Fibroblast of lung (primary cell): ENCODE measurements around the gene STMN3. TPM values are rescaled to one million over a fixed set of nuclear protein-coding genes. Genes with fewer than 3 reads are reported as not detected.
"Not testable (repeated sequence)": the region's sequence is repeated elsewhere in the genome, so short reads cannot be mapped to it uniquely, and the experiment has no call there.

ENCODE experiments used
- DNase-seq, 2 donors: peaks; one replicate each; pipeline versions ENCODE4 v3.0.0 to v3.0.0-alpha.2; 2010; ENCODE audit warnings: low read depth in 2 of 2
- H2AFZ ChIP-seq: 2 replicates; pipeline ENCODE4 v1.5.1; 2012; ENCODE audit warnings: low read length, control low read depth, inconsistent platforms
- H3K27ac ChIP-seq: 2 replicates; pipeline ENCODE4 v1.5.1; 2011; ENCODE audit warnings: low read length, control low read depth; ENCODE audit not compliant: insufficient read depth
- H3K27me3 ChIP-seq: 2 replicates; pipeline ENCODE4 v1.5.1; 2011; ENCODE audit warnings: mild to moderate bottlenecking, low read length; ENCODE audit not compliant: control insufficient read depth, insufficient read depth
- H3K36me3 ChIP-seq: 2 replicates; pipeline ENCODE4 v1.5.1; 2011; ENCODE audit warnings: low read length; ENCODE audit not compliant: control insufficient read depth, insufficient read depth
- H3K4me1 ChIP-seq: 2 replicates; pipeline ENCODE4 v1.5.1; 2011; ENCODE audit warnings: low read length; ENCODE audit not compliant: control insufficient read depth, insufficient read depth; ENCODE audit errors: extremely low read depth
- H3K4me2 ChIP-seq: 2 replicates; pipeline ENCODE4 v1.5.1; 2011; ENCODE audit warnings: low read length, control low read depth; ENCODE audit not compliant: insufficient read depth; ENCODE audit errors: extremely low read depth
- H3K4me3 ChIP-seq, 4 experiments: fragments of 200-600 bp in 1 of 4; sonication (generic) in 1 of 4; replicated peaks in 1 of 4; 2 replicates each; pipeline ENCODE4 v1.5.1; 2011 to 2016; ENCODE audit warnings: low read length in 4 of 4, low read depth in 3 of 4, mild to moderate bottlenecking in 3 of 4, control low read depth in 2 of 4, inconsistent platforms in 1 of 4, mixed read lengths in 1 of 4; ENCODE audit not compliant: insufficient read depth in 1 of 4; ENCODE audit errors: control extremely low read depth in 1 of 4
- H3K79me2 ChIP-seq: 2 replicates; pipeline ENCODE4 v1.5.1; 2012; ENCODE audit warnings: mild to moderate bottlenecking, low read length, inconsistent platforms; ENCODE audit not compliant: control insufficient read depth, insufficient read depth
- H3K9ac ChIP-seq: 2 replicates; pipeline ENCODE4 v1.5.1; 2011; ENCODE audit warnings: mild to moderate bottlenecking, low read length, control low read depth; ENCODE audit not compliant: insufficient read depth
- H3K9me3 ChIP-seq: 2 replicates; pipeline ENCODE4 v1.5.1; 2012; ENCODE audit warnings: low read depth, low read length; ENCODE audit not compliant: control insufficient read depth, insufficient read depth
- H4K20me1 ChIP-seq: 2 replicates; pipeline ENCODE4 v1.5.1; 2011; ENCODE audit warnings: low read length; ENCODE audit not compliant: control insufficient read depth, insufficient read depth; ENCODE audit errors: extremely low read depth
- EZH2 ChIP-seq: IDR thresholded peaks from 2 replicates; pipeline ENCODE4 v1.5.1; 2012; ENCODE audit warnings: low read length, control low read depth, mild to moderate bottlenecking; ENCODE audit errors: missing control alignments
- polyA plus RNA-seq, 2 donors: library from polyadenylated mRNA; depleted of rRNA in 1 of 2; stranded (reverse) in 1 of 2; unstranded in 1 of 2; fragments of >200 nt; gene quantifications; 2 replicates each; pipeline ENCODE4 v1.2.1, GENCODE V29; 2011 to 2012; ENCODE audit warnings: missing spikeins in 1 of 2
- total RNA-seq: library from RNA; depleted of rRNA; stranded (reverse); fragments of >200 nt; gene quantifications from 2 replicates; pipeline ENCODE4 v1.2.1, GENCODE V29; 2014
- TF ChIP-seq, protein P1 (sequence below), 2 donors: IDR thresholded peaks in 1 of 2; conservative IDR thresholded peaks in 1 of 2; 1 replicate in 1 of 2; 2 replicates in 1 of 2; pipeline ENCODE4 v1.5.1; 2011 to 2012; ENCODE audit warnings: low read length in 2 of 2, control low read depth in 1 of 2, inconsistent platforms in 1 of 2, low read depth in 1 of 2, mild to moderate bottlenecking in 1 of 2

Gene STMN3
- total and polyA plus RNA-seq, 2 donors (not counting 1 experiment from before 2014, with no cell fraction given): 3.7 to 34.3 TPM

DNA sequence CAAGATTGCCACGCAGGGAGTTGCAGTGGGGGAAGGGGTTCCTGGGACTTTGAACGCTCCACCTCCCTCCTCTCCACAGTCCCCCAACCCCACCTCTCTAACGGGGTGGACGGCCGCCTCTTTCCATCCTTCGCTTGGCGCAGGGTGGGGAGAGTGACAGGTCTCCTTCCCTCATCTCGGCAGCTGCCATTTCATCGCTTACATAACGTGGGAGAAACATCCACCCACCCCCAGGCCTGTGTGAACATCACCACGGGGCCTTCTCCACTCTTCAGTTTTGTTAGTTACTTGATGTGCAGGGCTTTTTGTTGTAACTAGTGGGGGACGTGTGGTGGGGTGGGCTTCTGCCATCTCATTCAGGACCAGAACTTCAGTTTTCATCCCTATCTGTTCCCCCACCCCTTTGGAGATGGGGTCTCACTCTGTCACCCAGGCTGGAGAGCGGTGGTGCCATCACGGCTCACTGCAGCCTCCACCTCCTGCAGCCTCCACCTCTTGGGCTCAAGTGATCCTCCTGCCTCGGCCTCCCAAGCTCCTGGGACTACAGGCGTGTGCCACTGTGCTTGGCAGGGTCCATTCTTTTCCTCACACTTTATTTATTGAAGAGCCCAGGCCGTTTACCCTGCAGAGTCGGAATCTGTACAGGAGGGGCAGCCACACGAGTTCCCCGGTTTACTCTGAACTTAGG lies 22.6 kb upstream of the STMN3 start:
- no peak overlapping the region for H2AFZ ChIP-seq
- H3K4me2 ChIP-seq: no peak overlapping the region
- no peak for TF ChIP-seq EZH2
- TF ChIP-seq, protein P1, sequence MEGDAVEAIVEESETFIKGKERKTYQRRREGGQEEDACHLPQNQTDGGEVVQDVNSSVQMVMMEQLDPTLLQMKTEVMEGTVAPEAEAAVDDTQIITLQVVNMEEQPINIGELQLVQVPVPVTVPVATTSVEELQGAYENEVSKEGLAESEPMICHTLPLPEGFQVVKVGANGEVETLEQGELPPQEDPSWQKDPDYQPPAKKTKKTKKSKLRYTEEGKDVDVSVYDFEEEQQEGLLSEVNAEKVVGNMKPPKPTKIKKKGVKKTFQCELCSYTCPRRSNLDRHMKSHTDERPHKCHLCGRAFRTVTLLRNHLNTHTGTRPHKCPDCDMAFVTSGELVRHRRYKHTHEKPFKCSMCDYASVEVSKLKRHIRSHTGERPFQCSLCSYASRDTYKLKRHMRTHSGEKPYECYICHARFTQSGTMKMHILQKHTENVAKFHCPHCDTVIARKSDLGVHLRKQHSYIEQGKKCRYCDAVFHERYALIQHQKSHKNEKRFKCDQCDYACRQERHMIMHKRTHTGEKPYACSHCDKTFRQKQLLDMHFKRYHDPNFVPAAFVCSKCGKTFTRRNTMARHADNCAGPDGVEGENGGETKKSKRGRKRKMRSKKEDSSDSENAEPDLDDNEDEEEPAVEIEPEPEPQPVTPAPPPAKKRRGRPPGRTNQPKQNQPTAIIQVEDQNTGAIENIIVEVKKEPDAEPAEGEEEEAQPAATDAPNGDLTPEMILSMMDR (conservative IDR thresholded peaks at IDR 0.05 in 1 of 2, IDR thresholded peaks at IDR 0.05 in 1 of 2; ENCODE audit: low read depth in 1 of 2, low read length in 2 of 2): no peak
- DNase-seq: no peak
- H3K79me2 ChIP-seq: no peaks in the 10 kb centered on the region
- no peaks in the 10 kb centered on the region for H3K9me3 ChIP-seq
- no peak overlapping the region for H3K27ac ChIP-seq
- H4K20me1 ChIP-seq: no peaks in the 10 kb centered on the region
- no peaks in the 10 kb centered on the region for H3K27me3 ChIP-seq
- no peak overlapping the region for H3K4me3 ChIP-seq
- no peak overlapping the region for H3K9ac ChIP-seq
- peaks cover 37% of the 10 kb centered on the region for H3K36me3 ChIP-seq
- no peaks in the 10 kb centered on the region for H3K4me1 ChIP-seq

DNA sequence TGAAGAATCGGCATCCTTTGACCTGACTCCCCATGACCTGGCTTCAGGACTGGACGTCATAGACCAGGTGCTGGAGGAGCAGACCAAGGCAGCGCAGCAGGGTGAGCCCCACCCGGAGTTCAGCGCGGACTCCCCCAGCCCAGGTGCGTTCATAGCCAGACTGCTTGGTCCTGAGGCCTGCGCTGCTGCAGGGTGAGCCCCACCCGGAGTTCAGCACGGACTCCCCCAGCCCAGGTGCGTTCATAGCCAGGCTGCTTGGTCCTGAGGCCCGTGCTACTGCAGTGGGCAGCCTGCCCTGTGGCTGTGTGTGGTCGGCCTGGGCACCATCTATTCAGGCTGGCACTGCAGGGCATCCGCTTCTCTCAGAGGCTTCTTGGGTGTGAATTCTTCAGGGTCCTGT lies 20.7 kb upstream of the STMN3 start:
- Histone ChIP-seq H2AFZ (no peak overlapping the region), H3K79me2 (no peaks in the 10 kb centered on the region), H3K36me3 (peaks cover 27% of the 10 kb centered on the region), H3K4me1 (no peaks in the 10 kb centered on the region), H3K9ac (no peak overlapping the region), H4K20me1 (no peaks in the 10 kb centered on the region), H3K27me3 (no peaks in the 10 kb centered on the region), H3K4me2 (no peak overlapping the region), H3K27ac (no peak overlapping the region), H3K4me3 (no peak overlapping the region), H3K9me3 (no peaks in the 10 kb centered on the region)
- DNase-seq: no peak
- TF ChIP-seq, protein P1 (conservative IDR thresholded peaks at IDR 0.05 in 1 of 2, IDR thresholded peaks at IDR 0.05 in 1 of 2; ENCODE audit: low read depth in 1 of 2, low read length in 2 of 2): no peak

DNA sequence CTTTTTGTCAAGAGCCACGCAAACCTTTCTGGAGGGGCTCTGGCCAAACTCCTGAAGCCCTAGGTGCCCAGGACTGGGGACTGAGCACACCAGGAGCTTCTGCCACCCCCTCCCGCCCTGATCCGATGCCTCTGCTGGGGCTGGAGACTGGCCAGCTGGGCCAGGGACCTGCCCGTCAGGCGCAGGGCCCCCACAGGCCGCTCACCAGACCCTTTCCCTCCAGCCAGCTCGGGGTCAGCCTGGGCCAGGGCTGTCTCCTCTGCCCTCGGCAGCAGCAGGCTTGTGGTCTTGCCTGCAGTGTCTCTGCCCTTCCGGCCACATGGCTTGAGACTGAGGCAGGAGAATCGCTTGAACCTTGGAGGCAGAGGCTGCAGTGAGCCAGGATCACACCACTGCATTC lies 19.4 kb upstream of the STMN3 start:
- Histone ChIP-seq H3K4me2 (no peak overlapping the region), H2AFZ (no peak overlapping the region), H3K36me3 (peaks cover 21% of the 10 kb centered on the region), H3K9me3 (no peaks in the 10 kb centered on the region), H3K79me2 (no peaks in the 10 kb centered on the region), H3K27me3 (no peaks in the 10 kb centered on the region), H3K27ac (no peak overlapping the region), H3K4me1 (no peaks in the 10 kb centered on the region), H3K4me3 (no peak overlapping the region), H3K9ac (no peak overlapping the region), H4K20me1 (no peaks in the 10 kb centered on the region)
- TF ChIP-seq, protein P1 (conservative IDR thresholded peaks at IDR 0.05 in 1 of 2, IDR thresholded peaks at IDR 0.05 in 1 of 2; ENCODE audit: low read depth in 1 of 2, low read length in 2 of 2): no peak
- DNase-seq: no peak

DNA sequence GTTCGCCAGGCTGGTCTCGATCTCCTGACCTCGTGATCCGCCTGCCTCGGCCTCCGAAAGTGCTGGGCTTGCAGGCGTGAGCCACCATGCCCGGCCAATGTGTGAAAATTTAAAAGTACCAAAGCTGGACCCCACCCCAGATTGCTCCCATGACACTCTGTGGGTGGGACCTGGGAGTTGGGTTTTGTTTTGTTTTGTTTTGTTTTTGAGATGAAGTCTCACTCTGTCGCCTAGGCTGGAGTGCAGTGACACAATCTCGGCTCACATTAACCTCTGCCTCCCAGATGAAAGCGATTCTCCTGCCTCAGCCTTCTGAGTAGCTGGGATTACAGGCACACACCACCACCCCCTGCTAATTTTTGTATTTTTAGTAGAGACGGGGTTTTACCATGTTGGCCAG lies 18.5 kb upstream of the STMN3 start:
- not testable (repeated sequence) for H2AFZ ChIP-seq, H3K4me3 ChIP-seq, H3K27ac ChIP-seq, H3K27me3 ChIP-seq, H3K4me2 ChIP-seq, DNase-seq, H3K9me3 ChIP-seq, H3K79me2 ChIP-seq, H3K4me1 ChIP-seq, H3K9ac ChIP-seq, H4K20me1 ChIP-seq
- peaks cover 23% of the 10 kb centered on the region for H3K36me3 ChIP-seq
